Type B pancreatic cell (in vitro differentiated cells): ENCODE results near the gene IGF2BP2. TPM values are rescaled to one million over a fixed set of nuclear protein-coding genes. Genes with fewer than 3 reads are reported as not detected.

Experiments
- DNase-seq: peaks from one replicate; pipeline ENCODE4 v3.0.0; 2021; ENCODE audit warnings: mixed read lengths; ENCODE audit not compliant: unreplicated experiment; ENCODE audit errors: extremely low spot score
- H3K27ac Mint-ChIP-seq: 2 replicates; pipeline ENCODE4 v1.8.0; 2021; ENCODE audit warnings: mild to moderate bottlenecking, mixed read lengths
- H3K27me3 Mint-ChIP-seq: 2 replicates; pipeline ENCODE4 v1.8.0; 2021; ENCODE audit warnings: mixed read lengths
- H3K36me3 Mint-ChIP-seq: 2 replicates; pipeline ENCODE4 v1.8.0; 2021; ENCODE audit warnings: mixed read lengths
- H3K4me1 Mint-ChIP-seq: one replicate; pipeline ENCODE4 v1.8.0; 2021; ENCODE audit warnings: mixed read lengths; ENCODE audit not compliant: unreplicated experiment
- H3K4me3 Mint-ChIP-seq: 2 replicates; pipeline ENCODE4 v1.8.0; 2021; ENCODE audit warnings: mild to moderate bottlenecking, mixed read lengths
- H3K9me3 Mint-ChIP-seq: 2 replicates; pipeline ENCODE4 v1.8.0; 2021; ENCODE audit warnings: mixed read lengths
- CTCF ChIP-seq: fragments of 200-600 bp; sonication (generic); conservative IDR thresholded peaks from 2 replicates; pipeline ENCODE4 v1.5.0; 2021; ENCODE audit warnings: antibody characterized with exemption, mild to moderate bottlenecking
- total RNA-seq: library from RNA; stranded (reverse); gene quantifications from 2 replicates; pipeline ENCODE4 v1.2.1, GENCODE V29; 2021; ENCODE audit warnings: low replicate concordance

Gene IGF2BP2
- total RNA-seq, 1 donor from 2014 or later, result 140 TPM

- peaks cover 5% of the 10 kb centered on the region for H3K4me1 Mint-ChIP-seq
- H3K4me3 Mint-ChIP-seq, result no peak overlapping the region
- no peaks in the 10 kb centered on the region for H3K27me3 Mint-ChIP-seq
- H3K27ac Mint-ChIP-seq, result no peak overlapping the region
- no peak for DNase-seq
- no peaks in the 10 kb centered on the region for H3K9me3 Mint-ChIP-seq
- H3K36me3 Mint-ChIP-seq, result no peaks in the 10 kb centered on the region
- no peak for TF ChIP-seq CTCF
Measured at GRCh38 chr3:185837414-185837813, 12.6 kb upstream of the IGF2BP2 start.

GRCh38 chr3:185831990-185832389, 7.1 kb upstream of the IGF2BP2 start:
- Mint-ChIP-seq H3K36me3 (peaks cover 14% of the 10 kb centered on the region), H3K4me3 (no peak overlapping the region), H3K9me3 (peaks cover 5% of the 10 kb centered on the region), H3K4me1 (peaks cover 1% of the 10 kb centered on the region), H3K27ac (no peak overlapping the region), H3K27me3 (no peaks in the 10 kb centered on the region)
- no peak for TF ChIP-seq CTCF
- DNase-seq, result no peak

- no peaks in the 10 kb centered on the region for H3K27me3 Mint-ChIP-seq
- peaks cover 9% of the 10 kb centered on the region for H3K4me1 Mint-ChIP-seq
- no peak for TF ChIP-seq CTCF
- no peak for DNase-seq
- peaks cover 14% of the 10 kb centered on the region for H3K36me3 Mint-ChIP-seq
- H3K9me3 Mint-ChIP-seq, result peaks cover 5% of the 10 kb centered on the region
- H3K27ac Mint-ChIP-seq, result no peak overlapping the region
- H3K4me3 Mint-ChIP-seq, result no peak overlapping the region
Measured at GRCh38 chr3:185831195-185831594, 6.4 kb upstream of the IGF2BP2 start.

GRCh38 chr3:185830018-185830797, 5.4 kb upstream of the IGF2BP2 start:
- no peak overlapping the region for H3K27ac Mint-ChIP-seq
- peaks cover 14% of the 10 kb centered on the region for H3K36me3 Mint-ChIP-seq
- H3K4me1 Mint-ChIP-seq, result peaks cover 10% of the 10 kb centered on the region
- no peak for DNase-seq
- no peak overlapping the region for H3K4me3 Mint-ChIP-seq
- no peak for TF ChIP-seq CTCF
- H3K9me3 Mint-ChIP-seq, result peaks cover 5% of the 10 kb centered on the region
- H3K27me3 Mint-ChIP-seq, result no peaks in the 10 kb centered on the region

GRCh38 chr3:185828755-185829154, 3.9 kb upstream of the IGF2BP2 start:
- Mint-ChIP-seq H3K27ac (no peak overlapping the region), H3K4me1 (peaks cover 10% of the 10 kb centered on the region), H3K4me3 (no peak overlapping the region), H3K36me3 (peaks cover 14% of the 10 kb centered on the region), H3K27me3 (no peaks in the 10 kb centered on the region), H3K9me3 (peaks cover 5% of the 10 kb centered on the region)
- no peak for TF ChIP-seq CTCF
- no peak for DNase-seq
